GM12801 (cell line): ENCODE data around the gene LMNB1.

Experiments used
- TF ChIP-seq, protein P1 (sequence below): IDR thresholded peaks from one replicate; pipeline ENCODE4 v1.5.1; 2011; ENCODE audit warnings: control low read depth; ENCODE audit not compliant: insufficient read length; ENCODE audit errors: extremely low read depth

The LMNB1 gene

GRCh38 chr5:126746290-126746689 lies 30.6 kb upstream of the LMNB1 start:
- TF ChIP-seq, protein P1, sequence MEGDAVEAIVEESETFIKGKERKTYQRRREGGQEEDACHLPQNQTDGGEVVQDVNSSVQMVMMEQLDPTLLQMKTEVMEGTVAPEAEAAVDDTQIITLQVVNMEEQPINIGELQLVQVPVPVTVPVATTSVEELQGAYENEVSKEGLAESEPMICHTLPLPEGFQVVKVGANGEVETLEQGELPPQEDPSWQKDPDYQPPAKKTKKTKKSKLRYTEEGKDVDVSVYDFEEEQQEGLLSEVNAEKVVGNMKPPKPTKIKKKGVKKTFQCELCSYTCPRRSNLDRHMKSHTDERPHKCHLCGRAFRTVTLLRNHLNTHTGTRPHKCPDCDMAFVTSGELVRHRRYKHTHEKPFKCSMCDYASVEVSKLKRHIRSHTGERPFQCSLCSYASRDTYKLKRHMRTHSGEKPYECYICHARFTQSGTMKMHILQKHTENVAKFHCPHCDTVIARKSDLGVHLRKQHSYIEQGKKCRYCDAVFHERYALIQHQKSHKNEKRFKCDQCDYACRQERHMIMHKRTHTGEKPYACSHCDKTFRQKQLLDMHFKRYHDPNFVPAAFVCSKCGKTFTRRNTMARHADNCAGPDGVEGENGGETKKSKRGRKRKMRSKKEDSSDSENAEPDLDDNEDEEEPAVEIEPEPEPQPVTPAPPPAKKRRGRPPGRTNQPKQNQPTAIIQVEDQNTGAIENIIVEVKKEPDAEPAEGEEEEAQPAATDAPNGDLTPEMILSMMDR = no peak

- TF ChIP-seq, protein P1 = no peak
Measured at GRCh38 chr5:126752081-126752785, 24.7 kb upstream of the LMNB1 start.

GRCh38 chr5:126753227-126753626 lies 23.7 kb upstream of the LMNB1 start:
- TF ChIP-seq, protein P1 = no peak

DNA sequence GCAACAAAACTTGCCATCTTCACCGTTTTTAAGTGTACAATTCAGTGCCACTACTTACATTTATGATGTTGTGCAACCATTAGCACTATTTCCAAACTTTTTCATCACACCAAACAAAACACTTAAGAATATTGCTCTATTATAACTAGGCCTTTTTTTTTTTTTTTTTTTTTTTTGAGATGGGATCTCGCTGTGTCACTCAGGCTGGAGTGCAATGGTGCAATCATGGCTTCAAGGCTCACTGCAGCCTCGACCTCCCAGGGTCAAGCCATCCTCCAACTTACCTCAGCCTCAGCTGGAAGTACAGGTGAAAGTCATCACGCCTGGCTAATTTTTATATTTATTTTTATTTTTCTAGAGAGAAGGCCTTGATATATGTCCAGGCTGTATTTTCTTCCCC lies 22.3 kb upstream of the LMNB1 start:
- TF ChIP-seq, protein P1 = no peak

DNA sequence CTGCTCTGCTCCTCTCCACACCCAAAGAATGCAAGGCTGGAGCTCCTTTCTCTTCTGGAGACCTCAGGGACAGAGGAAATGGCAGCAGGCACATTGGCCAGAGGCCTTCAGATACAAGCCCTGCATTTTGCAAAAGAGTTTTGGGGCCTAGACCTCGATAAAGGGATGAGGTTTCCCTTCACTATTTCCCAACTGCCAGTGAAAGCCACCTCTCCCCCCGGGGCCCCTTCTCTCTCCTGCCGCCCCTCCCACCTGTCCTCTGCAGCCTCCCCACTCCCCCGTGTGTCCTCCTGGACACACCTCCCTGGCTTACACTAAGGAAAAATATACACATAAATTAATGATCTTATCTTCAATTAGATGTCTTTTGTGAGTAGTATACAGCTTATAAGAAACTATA lies 21.3 kb upstream of the LMNB1 start:
- TF ChIP-seq, protein P1 = no peak

DNA sequence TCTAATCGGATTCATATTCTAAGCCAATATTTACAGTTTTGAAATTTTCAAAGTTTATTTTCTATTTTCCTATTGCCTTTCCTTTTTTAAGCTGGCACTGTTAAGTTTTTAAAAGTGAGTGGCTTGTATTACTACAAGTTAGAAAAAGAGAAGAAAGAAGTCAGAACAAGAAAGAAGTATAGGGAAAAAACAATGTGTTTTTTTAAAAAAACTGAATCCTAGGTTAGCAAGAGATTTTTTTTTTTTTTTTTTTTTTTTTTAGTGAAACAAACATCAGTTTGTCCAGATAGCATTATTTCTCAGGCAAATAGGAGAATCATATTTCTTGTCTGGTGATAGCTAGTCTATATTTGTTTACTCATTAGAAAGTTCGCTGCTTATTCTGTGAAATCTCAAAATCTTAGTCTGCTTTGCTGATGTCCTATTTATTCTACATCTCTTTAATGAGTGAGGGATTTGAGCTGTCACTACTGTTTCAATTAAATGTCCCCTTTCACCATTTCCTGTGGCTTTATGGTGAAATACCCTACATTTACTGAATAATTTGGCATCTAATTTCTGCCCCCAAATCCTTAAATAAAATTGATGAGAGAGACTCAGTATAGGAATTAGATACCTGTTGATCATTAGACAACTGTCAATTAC lies 19.1 kb upstream of the LMNB1 start:
- TF ChIP-seq, protein P1 = no peak

DNA sequence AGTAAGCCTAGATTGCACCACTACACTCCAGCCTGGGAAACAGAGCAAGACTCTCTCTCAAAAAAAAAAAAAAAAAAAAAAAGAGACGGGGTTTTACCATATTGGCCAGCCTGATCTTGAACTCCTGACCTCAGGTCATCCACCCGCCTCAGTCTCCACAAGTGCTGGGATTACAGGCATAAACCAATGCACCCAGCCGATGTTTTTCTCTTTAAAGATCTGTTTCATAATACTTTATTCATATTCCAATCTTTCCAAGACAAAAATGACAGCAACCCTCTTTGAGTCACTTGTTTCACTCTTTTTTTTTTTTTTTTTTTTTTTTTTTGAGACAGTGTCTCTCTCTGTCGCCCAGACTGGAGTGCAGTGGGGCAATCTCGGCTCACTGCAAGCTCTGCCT lies 13.6 kb upstream of the LMNB1 start:
- TF ChIP-seq, protein P1 = no peak
